Calu3 (cell line): ENCODE data around the gene KITLG. TPM values are rescaled to one million over a fixed set of nuclear protein-coding genes. Genes with fewer than 3 reads are reported as not detected.
"Not testable (repeated sequence)": the region's sequence is repeated elsewhere in the genome, so short reads cannot be mapped to it uniquely, and the experiment has no call there.

Experiments used
- BruUV-seq: library from RNA; stranded (reverse); fragments of 400-500 nt; replicated peaks from 2 replicates; lab custom pipeline; 2021; lab: Mats Ljungman, UMichigan
- CTCF ChIA-PET: fragments of 300-600 bp; sonication (Branson Sonifier 250); formaldehyde crosslinking; loops from one replicate; lab custom pipeline; 2022; ENCODE audit warnings: antibody characterized with exemption; lab: Charles Lee
- DNase-seq: peaks from one replicate; pipeline ENCODE4 v3.0.0; 2022
- H3K27ac Mint-ChIP-seq: one replicate; pipeline ENCODE4 v1.8.0; 2022; ENCODE audit warnings: mixed read lengths; ENCODE audit not compliant: unreplicated experiment
- H3K27me3 Mint-ChIP-seq: one replicate; pipeline ENCODE4 v1.8.0; 2022; ENCODE audit warnings: mixed read lengths; ENCODE audit not compliant: unreplicated experiment
- H3K36me3 Mint-ChIP-seq: one replicate; pipeline ENCODE4 v1.8.0; 2022; ENCODE audit warnings: mild to moderate bottlenecking, moderate library complexity, mixed read lengths; ENCODE audit not compliant: insufficient read depth, unreplicated experiment
- H3K4me1 Mint-ChIP-seq: one replicate; pipeline ENCODE4 v1.8.0; 2022; ENCODE audit warnings: mild to moderate bottlenecking, low read depth, mixed read lengths; ENCODE audit not compliant: unreplicated experiment
- H3K4me3 Mint-ChIP-seq: one replicate; pipeline ENCODE4 v1.8.0; 2022; ENCODE audit warnings: mild to moderate bottlenecking, low read depth, moderate library complexity, mixed read lengths; ENCODE audit not compliant: unreplicated experiment
- H3K9me3 Mint-ChIP-seq: one replicate; pipeline ENCODE4 v1.8.0; 2022; ENCODE audit warnings: low read depth, mixed read lengths; ENCODE audit not compliant: unreplicated experiment
- CTCF ChIP-seq: fragments of 200-600 bp; IDR thresholded peaks from one replicate; pipeline ENCODE4 v1.8.0; 2022; ENCODE audit warnings: antibody characterized with exemption; ENCODE audit not compliant: unreplicated experiment
- intact Hi-C: fragments of 100-400 bp; cut with micrococcal nuclease; formaldehyde crosslinking; loops from one replicate; pipeline ENCODE4 v1.10.0; 2022; ENCODE audit not compliant: unreplicated experiment
- total RNA-seq: library from RNA; stranded (reverse); gene quantifications from 2 replicates; pipeline ENCODE4 v1.2.3, GENCODE V29; 2022

Gene KITLG
- total RNA-seq, 1 experiment from 2014 or later: 29.9 TPM

GRCh38 chr12:88552610-88553079 is 27.6 kb downstream of the KITLG start:
- no peak for DNase-seq
- no TSS peak for BruUV-seq
- Mint-ChIP-seq H3K36me3 (no peaks in the 10 kb centered on the region), H3K4me1 (peaks cover 38% of the 10 kb centered on the region), H3K27ac (no peak overlapping the region), H3K9me3 (peaks cover 3% of the 10 kb centered on the region), H3K4me3 (no peak overlapping the region), H3K27me3 (no peaks in the 10 kb centered on the region)
- CTCF ChIA-PET: interaction anchor here (0.7 to 0.8 kb wide), 2 partner anchors 19 to 21 kb away, joined by 4 to 6 read pairs; no protein-coding TSS in a partner anchor
- intact Hi-C loops: no loop called here
- TF ChIP-seq CTCF: no peak

GRCh38 chr12:88549929-88550328 is 30.3 kb downstream of the KITLG start:
- no peaks in the 10 kb centered on the region for H3K36me3 Mint-ChIP-seq
- CTCF ChIA-PET: no interaction called here
- no peak for DNase-seq
- no TSS peak for BruUV-seq
- no peak overlapping the region for H3K4me3 Mint-ChIP-seq
- H3K4me1 Mint-ChIP-seq: peaks cover 32% of the 10 kb centered on the region
- TF ChIP-seq CTCF: no peak
- peaks cover 3% of the 10 kb centered on the region for H3K9me3 Mint-ChIP-seq
- no peak overlapping the region for H3K27ac Mint-ChIP-seq
- intact Hi-C loops: loop anchor here (1.0 kb wide), 1 partner anchor 29 kb away; no protein-coding TSS in a partner anchor
- H3K27me3 Mint-ChIP-seq: no peaks in the 10 kb centered on the region

GRCh38 chr12:88547949-88548348 is 32.3 kb downstream of the KITLG start:
- H3K9me3 Mint-ChIP-seq, BruUV-seq, H3K36me3 Mint-ChIP-seq, H3K4me3 Mint-ChIP-seq, intact Hi-C loops, DNase-seq, H3K27me3 Mint-ChIP-seq, H3K27ac Mint-ChIP-seq: not testable (repeated sequence)
- CTCF ChIA-PET: interaction anchor here (0.5 kb wide), 1 partner anchor 29 kb away, joined by 3 read pairs; no protein-coding TSS in a partner anchor
- H3K4me1 Mint-ChIP-seq: peaks cover 23% of the 10 kb centered on the region

GRCh38 chr12:88546853-88547252 is 33.4 kb downstream of the KITLG start:
- no peak for TF ChIP-seq CTCF
- H3K27me3 Mint-ChIP-seq: no peaks in the 10 kb centered on the region
- H3K27ac Mint-ChIP-seq: no peak overlapping the region
- H3K36me3 Mint-ChIP-seq: no peaks in the 10 kb centered on the region
- BruUV-seq: no TSS peak
- H3K9me3 Mint-ChIP-seq: peaks cover 7% of the 10 kb centered on the region
- no peak overlapping the region for H3K4me3 Mint-ChIP-seq
- intact Hi-C loops: no loop called here
- no peak for DNase-seq
- CTCF ChIA-PET: no interaction called here
- H3K4me1 Mint-ChIP-seq: peaks cover 22% of the 10 kb centered on the region

- Mint-ChIP-seq H3K9me3 (peaks cover 7% of the 10 kb centered on the region), H3K4me3 (no peak overlapping the region), H3K27me3 (no peaks in the 10 kb centered on the region), H3K4me1 (peaks cover 22% of the 10 kb centered on the region), H3K36me3 (no peaks in the 10 kb centered on the region), H3K27ac (no peak overlapping the region)
- no TSS peak for BruUV-seq
- intact Hi-C loops: no loop called here
- no peak for DNase-seq
- CTCF ChIA-PET: no interaction called here
- no peak for TF ChIP-seq CTCF
These were observed 34.0 kb downstream of the KITLG start for GRCh38 chr12:88546226-88546625.
